Glomerular endothelial cell (primary cell): Measurements from ENCODE around the gene RGMB. TPM values are rescaled to one million over a fixed set of nuclear protein-coding genes. Genes with fewer than 3 reads are reported as not detected.

ENCODE experiments used
- DNase-seq: peaks from one replicate; pipeline ENCODE4 v3.0.0-alpha.2; 2011; ENCODE audit warnings: low read depth, low spot score; ENCODE audit errors: extremely low read depth
- total RNA-seq: library from RNA; depleted of rRNA; stranded (reverse); fragments of >200 nt; gene quantifications from 2 replicates; pipeline ENCODE4 v1.2.3, GENCODE V29; 2015

RGMB gene
- total RNA-seq, 1 donor from 2014 or later: 75.4 TPM

DNA sequence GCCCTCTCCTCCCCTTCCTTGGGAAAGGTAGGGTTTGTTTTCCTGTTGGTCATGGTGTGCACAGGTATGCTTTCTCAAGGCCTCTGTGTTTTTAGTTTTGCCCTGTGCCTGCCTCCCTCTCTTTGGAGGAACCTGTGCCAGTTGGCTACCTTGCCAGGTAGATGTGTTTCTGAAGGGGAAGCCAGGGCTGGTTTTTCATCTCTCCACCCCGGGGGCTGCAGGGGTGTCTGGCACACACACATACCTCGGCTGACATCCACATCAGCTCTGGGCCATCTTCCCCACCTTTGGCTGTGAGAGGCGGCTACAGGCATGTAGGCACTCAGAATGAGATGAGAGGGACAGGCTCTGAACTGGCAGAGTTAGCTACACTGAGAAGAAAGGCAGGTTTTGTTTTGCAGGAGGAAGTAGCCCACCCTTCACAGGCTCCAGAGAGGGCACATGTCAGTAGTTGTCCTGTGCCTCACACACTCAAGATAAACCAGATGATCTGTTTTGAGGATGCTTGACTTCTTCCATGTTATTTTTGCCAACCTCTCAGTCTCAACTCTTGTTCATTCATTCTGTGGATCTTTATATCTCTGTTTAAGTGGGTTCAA lies 9.7 kb downstream of the RGMB start:
- no peak for DNase-seq

- DNase-seq: no peak
Measured at GRCh38 chr5:98784411-98784810, 10.9 kb downstream of the RGMB start.

- DNase-seq: no peak
Measured at GRCh38 chr5:98785244-98785643, 11.8 kb downstream of the RGMB start.

DNA sequence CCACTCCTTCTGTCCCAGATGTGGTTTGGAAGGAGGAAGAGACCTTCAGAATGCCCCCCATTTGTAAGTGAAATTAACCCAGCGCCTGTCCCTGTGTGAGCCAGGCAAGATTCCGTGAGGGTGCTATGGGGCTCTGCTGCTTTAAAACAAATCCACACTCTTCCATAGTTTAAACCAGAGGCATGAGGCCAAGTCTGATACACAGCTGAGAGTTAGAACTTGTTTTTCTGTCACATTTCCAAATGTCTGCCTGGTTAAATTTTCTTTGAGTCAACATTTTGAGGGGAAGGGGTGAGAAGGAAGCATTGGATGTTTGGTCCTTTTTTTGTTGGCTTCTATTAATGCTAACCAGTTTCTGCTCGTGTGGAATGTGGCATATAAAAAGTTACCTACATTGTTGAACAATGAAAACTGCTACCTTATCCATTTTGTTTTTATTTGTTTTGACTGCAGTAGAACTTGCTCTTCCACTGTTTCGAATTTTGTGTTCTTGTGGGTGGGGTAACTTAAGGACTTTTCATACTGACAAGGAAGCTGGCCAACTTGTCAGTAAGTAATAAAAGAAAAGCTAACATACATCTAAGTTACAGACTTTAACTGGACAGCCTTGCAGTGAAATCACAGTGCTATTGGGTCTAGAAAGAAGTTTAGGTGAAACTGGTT lies 12.9 kb downstream of the RGMB start:
- DNase-seq: no peak

DNA sequence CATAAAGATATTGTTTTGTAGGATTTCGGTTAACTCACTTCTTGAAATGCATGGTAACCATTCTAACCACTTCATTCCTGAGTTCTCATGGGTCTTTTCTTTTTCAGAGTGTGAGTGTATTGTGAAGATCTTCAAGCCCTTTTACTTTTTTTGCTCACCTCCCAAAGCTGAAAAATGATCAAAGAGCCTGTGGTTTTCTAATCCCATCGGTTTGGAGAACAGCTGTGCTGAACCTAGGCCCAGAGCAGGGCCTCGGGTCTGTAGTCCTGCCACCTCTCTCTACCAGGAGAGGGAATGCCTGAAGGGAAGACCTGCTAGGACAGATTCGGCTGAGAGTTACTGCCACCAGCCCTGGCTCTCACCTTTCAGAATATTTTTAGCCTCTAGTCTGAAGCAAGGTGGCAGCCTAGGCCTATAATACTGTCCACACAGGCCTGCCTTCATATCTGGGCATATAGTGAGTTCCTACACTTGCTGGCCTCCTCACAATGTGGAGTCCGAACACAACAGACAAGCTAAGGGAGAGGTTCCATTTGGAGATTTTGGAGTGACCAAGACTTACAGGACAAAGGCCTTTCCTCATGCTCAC lies 13.8 kb downstream of the RGMB start:
- no peak for DNase-seq

GRCh38 chr5:98789029-98789428 lies 15.6 kb downstream of the RGMB start:
- DNase-seq: no peak

DNA sequence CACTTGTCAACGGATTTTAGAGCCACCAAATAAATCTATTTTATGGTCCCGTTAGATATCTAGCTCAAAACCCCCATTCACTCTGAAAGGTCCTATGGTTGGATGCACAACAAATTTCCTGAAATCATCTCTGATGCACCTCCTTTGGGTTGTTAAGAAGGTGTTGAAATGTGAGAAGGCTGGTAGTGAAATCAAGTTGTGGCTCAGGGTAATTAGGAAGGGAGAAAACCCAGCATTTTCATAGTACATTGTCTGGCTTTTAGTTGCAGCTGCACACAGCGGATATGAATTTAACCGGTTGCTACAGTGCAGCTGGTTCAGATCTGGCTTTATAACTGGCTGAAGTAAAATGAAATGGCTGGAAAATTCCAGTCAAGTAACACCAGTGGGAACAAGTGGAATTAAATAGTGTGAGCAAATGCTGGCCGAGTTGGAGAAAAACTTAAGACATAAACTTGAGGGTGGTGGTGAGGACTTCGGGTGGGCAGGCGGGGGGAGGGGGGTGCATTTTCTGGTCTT lies 17.6 kb downstream of the RGMB start:
- DNase-seq: no peak

GRCh38 chr5:98791898-98792580 lies 18.6 kb downstream of the RGMB start:
- no peak for DNase-seq

- no peak for DNase-seq
Measured at GRCh38 chr5:98793223-98793622, 19.8 kb downstream of the RGMB start.

- DNase-seq: no peak
Measured at GRCh38 chr5:98794001-98794400, 20.5 kb downstream of the RGMB start.

DNA sequence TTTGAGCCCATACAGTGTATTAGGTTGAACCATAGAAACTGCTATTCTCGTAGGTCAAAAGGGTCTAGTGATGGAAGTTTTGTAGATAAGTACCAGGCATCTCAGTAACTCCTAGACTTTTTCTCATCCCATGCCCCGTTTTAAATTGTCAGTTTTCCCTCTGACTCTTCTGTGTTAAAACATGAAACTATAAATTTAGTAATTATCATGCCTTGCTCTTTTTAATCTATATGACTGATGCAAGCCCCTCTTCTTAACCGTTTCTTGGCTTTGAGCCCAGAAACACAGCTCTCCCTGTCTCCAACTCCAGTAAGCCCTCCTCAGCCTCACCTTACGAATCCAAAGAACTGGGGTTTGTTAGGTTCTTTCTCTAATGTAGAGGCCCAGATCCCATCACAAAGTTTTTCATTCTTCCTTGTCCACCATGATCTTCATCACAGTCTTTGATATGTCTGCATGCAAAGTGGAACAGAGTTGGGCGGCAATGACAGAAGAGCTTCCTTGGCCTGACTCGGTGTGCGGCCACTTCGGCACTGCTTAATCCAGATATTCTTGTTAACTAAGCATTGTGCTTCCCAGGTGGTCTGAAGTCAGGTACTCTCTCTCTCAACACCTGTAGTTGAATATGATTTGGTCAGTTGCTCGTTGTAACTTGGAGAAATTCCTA lies 21.1 kb downstream of the RGMB start:
- no peak for DNase-seq

GRCh38 chr5:98795243-98795642 lies 21.8 kb downstream of the RGMB start:
- DNase-seq: no peak

GRCh38 chr5:98796197-98796972 lies 22.9 kb downstream of the RGMB start:
- no peak for DNase-seq

- no peak for DNase-seq
Measured at GRCh38 chr5:98798371-98798770, 24.9 kb downstream of the RGMB start.

DNA sequence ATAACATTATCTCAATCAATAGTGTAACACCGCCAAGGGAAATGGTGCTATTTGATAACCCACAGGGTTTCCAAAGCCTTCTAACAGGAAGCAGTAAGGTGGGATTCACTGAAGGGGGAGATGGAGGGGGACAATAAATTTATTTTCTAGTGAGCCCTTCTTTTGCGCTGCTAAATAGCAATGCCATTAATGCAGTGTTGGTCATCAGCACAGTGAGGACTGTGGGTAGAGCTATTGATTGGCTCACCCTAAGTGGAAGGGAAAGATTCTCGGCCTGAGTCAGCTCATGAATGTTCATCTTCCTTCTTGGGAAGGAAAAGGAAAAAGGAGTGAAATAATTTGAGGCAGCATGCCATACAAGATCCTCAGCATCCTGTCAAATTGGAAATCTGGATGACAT lies 25.4 kb downstream of the RGMB start:
- DNase-seq: no peak

GRCh38 chr5:98804066-98804465 lies 30.6 kb downstream of the RGMB start:
- DNase-seq: no peak

GRCh38 chr5:98805070-98805469 lies 31.6 kb downstream of the RGMB start:
- DNase-seq: no peak

- DNase-seq: no peak
Measured at GRCh38 chr5:98807806-98808205, 34.3 kb downstream of the RGMB start.

- no peak for DNase-seq
Measured at GRCh38 chr5:98810206-98810605, 36.7 kb downstream of the RGMB start.

DNA sequence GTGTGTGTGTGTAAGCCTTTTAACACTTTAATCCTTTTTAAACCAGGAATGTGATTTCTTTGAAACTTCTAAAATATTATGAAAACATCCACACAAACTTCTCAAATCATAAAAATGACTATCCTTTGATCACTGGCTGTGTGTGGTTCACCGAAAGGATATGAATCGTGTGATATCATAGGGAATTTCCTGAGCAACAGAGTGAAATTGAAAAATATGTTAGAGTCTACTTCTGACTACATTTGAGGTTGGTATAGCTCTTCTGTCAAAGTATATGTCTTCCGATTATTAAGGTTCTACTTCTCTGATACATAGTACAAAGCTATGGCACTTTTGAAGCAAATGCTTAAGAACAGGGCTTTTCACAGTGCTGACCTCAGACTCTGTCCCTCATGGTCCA lies 40.3 kb downstream of the RGMB start:
- DNase-seq: no peak
